ENCODE data around the gene TAS2R43.
"Not testable (repeated sequence)": the region's sequence is repeated elsewhere in the genome, so short reads cannot be mapped to it uniquely, and the experiment has no call there.

The TAS2R43 gene

DNA sequence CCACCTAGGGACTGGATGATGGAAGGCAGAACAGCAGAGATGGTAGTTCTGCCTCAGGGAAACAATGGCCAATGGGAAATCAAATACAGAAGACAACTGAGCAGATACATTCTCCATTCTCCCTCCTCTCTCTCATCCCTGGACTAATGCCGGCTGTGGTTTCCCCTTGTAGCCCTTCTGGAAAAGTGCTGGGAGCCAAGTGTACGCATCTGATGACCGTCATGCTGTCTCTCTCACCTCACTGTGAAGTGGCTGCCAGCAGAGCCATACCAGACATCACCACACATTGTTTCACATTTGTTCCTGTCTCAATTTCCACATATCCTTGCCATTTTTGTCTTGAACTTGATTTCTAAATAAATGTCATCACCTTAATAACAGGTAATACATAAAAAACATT, 33.1 kb downstream of the TAS2R43 start:
- no peak for DNase-seq

DNA sequence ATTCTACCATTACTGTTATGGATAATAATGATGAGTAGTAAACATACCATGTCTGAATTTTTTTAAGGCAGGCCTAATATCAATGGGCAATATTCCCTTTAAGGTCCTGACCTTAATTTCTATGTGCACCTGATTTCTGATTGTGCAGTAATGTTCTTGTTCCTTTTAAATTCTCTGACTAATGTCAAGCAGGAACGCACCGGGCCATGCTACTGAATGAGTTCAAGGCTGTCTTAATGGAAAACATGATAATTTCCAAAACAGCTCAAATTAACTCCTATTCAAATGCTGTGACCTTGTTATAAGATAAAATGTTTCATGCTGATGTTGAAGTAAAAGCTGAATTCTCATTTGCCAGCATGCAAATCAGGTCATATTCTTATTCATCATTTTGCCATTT, 36.8 kb downstream of the TAS2R43 start:
- DNase-seq = no peak

DNA sequence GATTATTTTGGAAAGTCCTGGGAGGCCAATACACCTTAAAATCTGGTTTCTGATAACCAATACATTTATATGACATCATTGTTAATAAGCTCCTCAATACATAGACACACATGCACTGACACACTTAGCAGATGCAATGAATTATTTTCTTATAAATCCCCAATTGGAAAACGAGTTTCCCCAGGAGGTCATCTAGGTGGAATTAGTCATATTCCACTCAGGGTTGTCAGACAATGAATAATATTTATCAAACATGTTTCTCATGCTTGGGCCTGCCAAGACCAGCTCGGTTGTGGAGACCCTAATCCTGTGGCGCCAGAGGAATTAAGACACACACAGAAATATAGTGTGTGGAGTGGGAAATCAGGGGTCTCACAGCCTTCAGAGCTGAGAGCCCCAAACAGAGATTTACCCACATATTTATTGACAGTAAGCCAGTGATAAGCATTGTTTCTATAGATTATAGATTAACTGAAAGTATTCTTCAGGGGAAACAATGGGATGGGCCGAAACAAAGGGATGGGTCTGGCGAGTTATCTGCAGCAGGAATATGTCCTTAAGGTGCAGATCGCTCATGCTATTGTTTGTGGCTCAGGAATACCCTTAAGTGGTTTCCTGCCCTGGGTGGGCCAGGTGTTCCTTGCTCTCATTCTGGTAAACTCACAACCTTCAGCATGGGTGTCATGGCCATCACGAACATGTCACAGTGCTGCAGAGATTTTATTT, 42.1 kb downstream of the TAS2R43 start:
- not testable (repeated sequence) for DNase-seq

DNA sequence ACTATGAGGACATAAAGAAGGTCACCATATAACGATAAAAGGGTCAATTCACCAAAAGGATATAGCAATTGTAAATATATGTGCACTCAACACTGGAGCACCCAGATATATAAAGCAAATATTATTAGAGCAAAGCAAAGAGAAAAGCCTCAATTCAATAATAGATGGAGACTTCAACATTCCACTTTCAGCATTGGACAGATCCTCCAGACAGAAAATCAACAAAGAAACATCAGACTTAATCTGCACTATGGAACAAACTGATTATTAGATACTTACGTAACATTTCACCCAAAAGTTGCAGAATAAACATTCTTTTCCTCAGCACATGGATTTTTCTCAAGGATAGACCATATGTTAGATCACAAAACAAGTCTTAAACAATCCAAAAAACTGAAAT, 50.7 kb downstream of the TAS2R43 start:
- not testable (repeated sequence) for DNase-seq

All from central memory CD4-positive, alpha-beta T cell (primary cell).